IMR-90 (cell line): ENCODE results near the gene CAMTA1. TPM values are rescaled to one million over a fixed set of nuclear protein-coding genes. Genes with fewer than 3 reads are reported as not detected.
A peak's percentile ranks its signal among the peaks of the same experiment; 100 is the strongest.

Source experiments
- ATAC-seq: fragments of 200-7000 bp; cut with Tn5 transposase; 2 replicates; pipeline ENCODE4 v1.9.1; 2020; ENCODE audit warnings: low read depth, mild to moderate bottlenecking, moderate library complexity
- BruUV-seq: library from RNA; stranded (reverse); fragments of 400-500 nt; replicated peaks from 2 replicates; lab custom pipeline; 2021; lab: Mats Ljungman, UMichigan
- CTCF ChIA-PET: fragments of 300-600 bp; formaldehyde crosslinking; extraction: SDS; loops from one replicate; lab custom pipeline; 2021; ENCODE audit warnings: antibody characterized with exemption; lab: Yijun Ruan, JAX
- POLR2A ChIA-PET: fragments of 300-600 bp; sonication (Branson Sonifier 250); formaldehyde crosslinking; loops from one replicate; lab custom pipeline; 2022; ENCODE audit warnings: antibody characterized with exemption; ENCODE audit not compliant: unreplicated experiment; lab: Charles Lee
- DNase-seq: peaks from one replicate; pipeline ENCODE4 v3.0.0; 2013
- H2AFZ ChIP-seq: replicated peaks from 2 replicates; pipeline ENCODE3; 2013; ENCODE audit warnings: low read length, mild to moderate bottlenecking; ENCODE audit not compliant: poor library complexity
- H2AK5ac ChIP-seq: 2 replicates; pipeline ENCODE4 v1.6.1; 2013; ENCODE audit warnings: low read depth, low read length, inconsistent platforms
- H2AK9ac ChIP-seq: replicated peaks from 2 replicates; pipeline ENCODE3; 2013; ENCODE audit warnings: mild to moderate bottlenecking, low read depth, low read length, moderate library complexity; ENCODE audit not compliant: poor library complexity
- H2BK120ac ChIP-seq: 2 replicates; pipeline ENCODE4 v1.6.1; 2013; ENCODE audit warnings: low read depth, low read length, inconsistent platforms
- H2BK15ac ChIP-seq: 3 replicates; pipeline ENCODE4 v1.6.1; 2013; ENCODE audit warnings: low read depth, low read length, inconsistent platforms
- H2BK20ac ChIP-seq: 2 replicates; pipeline ENCODE4 v1.6.1; 2013; ENCODE audit warnings: low read depth, mild to moderate bottlenecking, inconsistent platforms, low read length, moderate library complexity
- H2BK5ac ChIP-seq: 2 replicates; pipeline ENCODE4 v1.6.1; 2013; ENCODE audit warnings: mild to moderate bottlenecking, low read depth, low read length, inconsistent platforms; ENCODE audit not compliant: poor library complexity, severe bottlenecking
- H3K14ac ChIP-seq: replicated peaks from 2 replicates; pipeline ENCODE4 v1.6.1; 2013; ENCODE audit warnings: low read depth, low read length, inconsistent platforms
- H3K18ac ChIP-seq: 2 replicates; pipeline ENCODE4 v1.6.1; 2013; ENCODE audit warnings: low read depth, low read length, control low read depth
- H3K23ac ChIP-seq: 2 replicates; pipeline ENCODE4 v1.6.1; 2013; ENCODE audit warnings: low read depth, low read length, inconsistent platforms
- H3K27ac ChIP-seq: 2 replicates; pipeline ENCODE4 v1.5.1; 2013; ENCODE audit warnings: mild to moderate bottlenecking, control low read depth, low read length; ENCODE audit not compliant: insufficient read depth
- H3K27me3 ChIP-seq: 2 replicates; pipeline ENCODE4 v1.6.1; 2013; ENCODE audit warnings: low read length; ENCODE audit not compliant: control insufficient read depth, insufficient read depth
- H3K36me3 ChIP-seq: 2 replicates; pipeline ENCODE4 v1.6.1; 2013; ENCODE audit warnings: low read length, mixed read lengths; ENCODE audit not compliant: control insufficient read depth, insufficient read depth
- H3K4ac ChIP-seq: 2 replicates; pipeline ENCODE4 v1.6.1; 2013; ENCODE audit warnings: low read depth, low read length, inconsistent platforms
- H3K4me1 ChIP-seq: 2 replicates; pipeline ENCODE4 v1.6.1; 2013; ENCODE audit warnings: low read length, mixed read lengths; ENCODE audit not compliant: control insufficient read depth, insufficient read depth
- H3K4me2 ChIP-seq: 2 replicates; pipeline ENCODE4 v1.6.1; 2013; ENCODE audit warnings: low read depth, mild to moderate bottlenecking, control low read depth, low read length, moderate library complexity
- H3K4me3 ChIP-seq: 2 replicates; pipeline ENCODE4 v1.5.1; 2013; ENCODE audit warnings: low read depth, mild to moderate bottlenecking, control low read depth, low read length, moderate library complexity; ENCODE audit not compliant: insufficient read depth
- H3K56ac ChIP-seq: 2 replicates; pipeline ENCODE4 v1.6.1; 2013; ENCODE audit warnings: low read length, inconsistent platforms; ENCODE audit not compliant: insufficient read depth; ENCODE audit errors: extremely low read depth
- H3K79me1 ChIP-seq, 2 experiments: 2 replicates each; pipeline ENCODE4 v1.6.1; 2013; ENCODE audit warnings: low read length in 2 of 2, inconsistent platforms in 1 of 2, low read depth in 1 of 2
- H3K9ac ChIP-seq: 2 replicates; pipeline ENCODE4 v1.6.1; 2013; ENCODE audit warnings: low read depth, low read length, control low read depth
- H3K9me1 ChIP-seq: 2 replicates; pipeline ENCODE4 v1.6.1; 2013; ENCODE audit warnings: low read length, inconsistent platforms; ENCODE audit not compliant: insufficient read depth
- H3K9me3 ChIP-seq: 2 replicates; pipeline ENCODE4 v1.6.1; 2013; ENCODE audit warnings: low read length; ENCODE audit not compliant: control insufficient read depth, insufficient read depth
- H4K20me1 ChIP-seq: 2 replicates; pipeline ENCODE4 v1.6.1; 2013; ENCODE audit warnings: low read length, inconsistent platforms; ENCODE audit not compliant: insufficient read depth
- H4K5ac ChIP-seq: 2 replicates; pipeline ENCODE4 v1.6.1; 2013; ENCODE audit warnings: mild to moderate bottlenecking, low read depth, low read length, control low read depth
- H4K8ac ChIP-seq, 2 experiments: 2 replicates each; pipeline ENCODE4 v1.6.1; 2013; ENCODE audit warnings: low read depth in 2 of 2, low read length in 2 of 2, control low read depth in 1 of 2, inconsistent platforms in 1 of 2
- H4K91ac ChIP-seq: 2 replicates; pipeline ENCODE4 v1.6.1; 2013; ENCODE audit warnings: low read depth, low read length, inconsistent platforms; ENCODE audit not compliant: insufficient read depth
- BHLHE40 ChIP-seq: fragments of 150-350 bp; IDR thresholded peaks from 2 replicates; pipeline ENCODE4 v1.6.1; 2016; ENCODE audit warnings: mild to moderate bottlenecking, low read depth, low read length
- CEBPB ChIP-seq: IDR thresholded peaks from 2 replicates; pipeline ENCODE4 v1.6.1; 2012; ENCODE audit warnings: low read depth, low read length, improper control_type of control experiment
- CTCF ChIP-seq: conservative IDR thresholded peaks from 2 replicates; pipeline ENCODE4 v1.5.1; 2012; ENCODE audit warnings: mild to moderate bottlenecking, low read depth, low read length, improper control_type of control experiment
- ELK1 ChIP-seq: fragments of 150-350 bp; IDR thresholded peaks from 2 replicates; pipeline ENCODE4 v1.6.1; 2016; ENCODE audit warnings: low read depth, mild to moderate bottlenecking, low read length, moderate library complexity, borderline replicate concordance
- MAFK ChIP-seq: IDR thresholded peaks from 2 replicates; pipeline ENCODE4 v1.6.1; 2012; ENCODE audit warnings: low read depth, low read length, improper control_type of control experiment
- MAZ ChIP-seq: IDR thresholded peaks from 2 replicates; pipeline ENCODE4 v1.6.1; 2012; ENCODE audit warnings: low read depth, mild to moderate bottlenecking, low read length, improper control_type of control experiment, moderate library complexity, borderline replicate concordance
- MXI1 ChIP-seq: IDR thresholded peaks from 2 replicates; pipeline ENCODE4 v1.6.1; 2012; ENCODE audit warnings: low read depth, mild to moderate bottlenecking, low read length, moderate library complexity, borderline replicate concordance
- NFE2L2 ChIP-seq: fragments of 150-350 bp; IDR thresholded peaks from 2 replicates; pipeline ENCODE4 v1.6.1; 2016; ENCODE audit warnings: low read depth, mild to moderate bottlenecking, low read length
- POLR2A ChIP-seq: IDR thresholded peaks from 2 replicates; pipeline ENCODE4 v1.6.1; 2012; ENCODE audit warnings: mild to moderate bottlenecking, low read depth, low read length
- RAD21 ChIP-seq: IDR thresholded peaks from 2 replicates; pipeline ENCODE4 v1.6.1; 2012; ENCODE audit warnings: low read length, improper control_type of control experiment
- RCOR1 ChIP-seq: IDR thresholded peaks from 2 replicates; pipeline ENCODE4 v1.6.1; 2012; ENCODE audit warnings: mild to moderate bottlenecking, low read length, improper control_type of control experiment; ENCODE audit not compliant: insufficient replicate concordance
- SMC3 ChIP-seq: fragments of 150-350 bp; IDR thresholded peaks from 2 replicates; pipeline ENCODE4 v1.6.1; 2016; ENCODE audit warnings: low read depth, mild to moderate bottlenecking, antibody characterized with exemption, low read length, moderate library complexity
- WGBS, 2 experiments: methylation state at CpG; one replicate each; pipeline versions ENCODE4 v1.1.5 to v1.1.7; 2013; ENCODE audit warnings: missing lambda C conversion rate in 2 of 2; ENCODE audit not compliant: insufficient read length in 1 of 2; ENCODE audit errors: extremely low coverage in 2 of 2; 5-methylcytosine and 5-hydroxymethylcytosine counted together
- dilution Hi-C: fragments of 300-500 bp; cut with HindIII; formaldehyde crosslinking; loops from one replicate; pipeline ENCODE4 v1.14.3; 2018; ENCODE audit warnings: low sequenced_read_pairs; ENCODE audit not compliant: unreplicated experiment
- in situ Hi-C: fragments of 300-500 bp; cut with MboI; formaldehyde crosslinking; loops from 3 replicates; pipeline ENCODE4 v1.14.3; 2019; ENCODE audit warnings: low sequenced_read_pairs, inconsistent platforms, mixed read lengths
- intact Hi-C: fragments of 100-400 bp; cut with micrococcal nuclease; formaldehyde crosslinking; loops from 2 replicates; pipeline ENCODE4 v1.10.0; 2022
- polyA plus RNA-seq, 3 experiments: library from polyadenylated mRNA; depleted of rRNA; stranded (reverse); fragments of >200 nt; gene quantifications; 2 replicates each; pipeline ENCODE4 v1.2.3, GENCODE V29; 2012; ENCODE audit warnings: low replicate concordance in 1 of 3
- total RNA-seq: library from RNA; depleted of rRNA; stranded (reverse); fragments of >200 nt; gene quantifications from 2 replicates; pipeline ENCODE4 v1.2.3, GENCODE V29; 2012

CAMTA1 gene
- total and polyA plus RNA-seq, 2 of the 4 experiments (the other 2 are of a cell fraction) = 35.5 to 74.3 TPM

GRCh38 chr1:7301664-7301981 lies 516.4 kb downstream of the CAMTA1 start:
- dilution Hi-C loops = no loop called here
- Histone ChIP-seq H3K4me1 (peaks cover 18% of the 10 kb centered on the region), H3K9ac (peak overlapping the region; percentile 8; the same call in 1 of the 2 replicates)

More at GRCh38 chr1:7301664-7301981, 516.4 kb downstream of the CAMTA1 start:
- Histone ChIP-seq H3K14ac (peak overlapping the region; percentile 35), H3K4me3 (no peak overlapping the region), H2AK5ac (peak overlapping the region; percentile 63), H3K4me2 (no peak overlapping the region), H4K20me1 (0 out of 2 replicates have a peak, but pooled peaks cover 3% of the 10 kb centered on the region), H3K9me1 (peaks cover 11% of the 10 kb centered on the region), H3K4ac (peak overlapping the region; percentile 91), H3K27ac (peak overlapping the region; percentile 79), H3K18ac (peak overlapping the region; percentile 88; the same call in 1 of the 2 replicates), H2BK15ac (peak overlapping the region; percentile 7), H2BK120ac (peak overlapping the region; percentile 92), H3K79me1 (no peaks in the 10 kb centered on the region), H3K56ac (peak overlapping the region; percentile 85), H3K27me3 (no peaks in the 10 kb centered on the region), H4K91ac (peak overlapping the region; percentile 91), H2BK5ac (peak overlapping the region; percentile 99), H2AFZ (peak overlapping the region; percentile 88), H3K23ac (peak overlapping the region; percentile 39; the same call in 1 of the 2 replicates), H4K5ac (peak overlapping the region; percentile 74), H2BK20ac (peak overlapping the region; percentile 80), H4K8ac (peak overlapping the region; percentile 89 to 92), H3K9me3 (peaks cover 8% of the 10 kb centered on the region), H3K36me3 (no peaks in the 10 kb centered on the region), H2AK9ac (peak overlapping the region; percentile 28)
- BruUV-seq = no TSS peak
- CTCF ChIA-PET = no interaction called here
- in situ Hi-C loops (no loop called here), intact Hi-C loops (no loop called here)
- no CpG with 5 or more reads among the region's 7 CpGs for WGBS, 2 experiments
- POLR2A ChIA-PET = no interaction called here
- DNase-seq = no peak
- TF ChIP-seq MAFK (no peak), ELK1 (no peak), SMC3 (no peak), CTCF (no peak), RAD21 (no peak), MAZ (no peak), CEBPB (no peak), POLR2A (no peak), MXI1 (no peak), RCOR1 (no peak), BHLHE40 (no peak), NFE2L2 (no peak)
- ATAC-seq = no peak
